Parathyroid adenoma (tissue), 2 donors: ENCODE measurements around the gene ADAMTS6.
"Not testable (repeated sequence)": the region's sequence is repeated elsewhere in the genome, so short reads cannot be mapped to it uniquely, and the experiment has no call there.

ENCODE experiments used
- H2AFZ ChIP-seq: fragments of 300-600 bp; sonication (generic); one replicate; pipeline ENCODE4 v1.7.0; 2017; ENCODE audit warnings: antibody characterized with exemption, mild to moderate bottlenecking
- H3K27ac ChIP-seq: fragments of 300-600 bp; sonication (generic); one replicate; pipeline ENCODE4 v1.7.0; 2017
- H3K27me3 ChIP-seq: fragments of 300-600 bp; sonication (generic); one replicate; pipeline ENCODE4 v1.7.0; 2017; ENCODE audit warnings: low read length; ENCODE audit not compliant: control insufficient read depth, insufficient read depth
- H3K36me3 ChIP-seq: fragments of 300-600 bp; sonication (generic); one replicate; pipeline ENCODE4 v1.7.0; 2017; ENCODE audit warnings: low read length; ENCODE audit not compliant: control insufficient read depth, insufficient read depth
- H3K4me1 ChIP-seq: fragments of 300-600 bp; sonication (generic); one replicate; pipeline ENCODE4 v1.7.0; 2017; ENCODE audit warnings: control low read depth
- H3K4me2 ChIP-seq: fragments of 300-600 bp; sonication (generic); one replicate; pipeline ENCODE4 v1.7.0; 2017; ENCODE audit warnings: low read length
- H3K4me3 ChIP-seq: fragments of 300-600 bp; sonication (generic); one replicate; pipeline ENCODE4 v1.7.0; 2017; ENCODE audit warnings: low read depth, low read length
- H3K79me2 ChIP-seq: fragments of 300-600 bp; sonication (generic); one replicate; pipeline ENCODE4 v1.7.0; 2017; ENCODE audit warnings: control low read depth
- H3K9ac ChIP-seq: fragments of 300-600 bp; sonication (generic); one replicate; pipeline ENCODE4 v1.7.0; 2017; ENCODE audit warnings: mild to moderate bottlenecking
- H3K9me3 ChIP-seq: fragments of 300-600 bp; sonication (generic); one replicate; pipeline ENCODE4 v1.7.0; 2017; ENCODE audit warnings: low read length; ENCODE audit not compliant: control insufficient read depth
- CTCF ChIP-seq: fragments of 300-600 bp; sonication (generic); IDR thresholded peaks from one replicate; pipeline ENCODE4 v1.7.0; 2017; ENCODE audit warnings: antibody characterized with exemption, mild to moderate bottlenecking
- donor health status: primary hyperparathyroidism.

ADAMTS6 gene

GRCh38 chr5:65508978-65509377 is 27.3 kb upstream of the ADAMTS6 start:
- no peak for TF ChIP-seq CTCF
- Histone ChIP-seq H3K4me2 (no peak overlapping the region), H3K4me3 (no peak overlapping the region), H3K27me3 (no peaks in the 10 kb centered on the region), H3K4me1 (no peaks in the 10 kb centered on the region), H3K9ac (no peak overlapping the region), H3K36me3 (no peaks in the 10 kb centered on the region), H3K9me3 (no peaks in the 10 kb centered on the region), H2AFZ (no peak overlapping the region), H3K79me2 (no peaks in the 10 kb centered on the region), H3K27ac (no peak overlapping the region)

GRCh38 chr5:65506961-65507360 is 25.2 kb upstream of the ADAMTS6 start:
- Histone ChIP-seq H3K27ac (no peak overlapping the region), H3K27me3 (no peaks in the 10 kb centered on the region), H3K4me2 (no peak overlapping the region), H3K79me2 (no peaks in the 10 kb centered on the region), H3K4me1 (no peaks in the 10 kb centered on the region), H3K9ac (no peak overlapping the region), H3K9me3 (no peaks in the 10 kb centered on the region), H3K36me3 (no peaks in the 10 kb centered on the region), H2AFZ (no peak overlapping the region), H3K4me3 (no peak overlapping the region)
- TF ChIP-seq CTCF = no peak

GRCh38 chr5:65489119-65489518 is 7.4 kb upstream of the ADAMTS6 start:
- Histone ChIP-seq H3K79me2 (no peaks in the 10 kb centered on the region), H3K4me1 (no peaks in the 10 kb centered on the region), H3K36me3 (no peaks in the 10 kb centered on the region), H2AFZ (no peak overlapping the region), H3K9ac (no peak overlapping the region), H3K27me3 (no peaks in the 10 kb centered on the region), H3K4me2 (no peak overlapping the region), H3K27ac (no peak overlapping the region), H3K4me3 (no peak overlapping the region), H3K9me3 (no peaks in the 10 kb centered on the region)
- no peak for TF ChIP-seq CTCF

GRCh38 chr5:65488038-65488687 is 6.4 kb upstream of the ADAMTS6 start:
- H3K79me2 ChIP-seq, H3K4me2 ChIP-seq, H3K4me3 ChIP-seq, H3K27me3 ChIP-seq, H3K4me1 ChIP-seq, H3K9me3 ChIP-seq, H2AFZ ChIP-seq, H3K27ac ChIP-seq, H3K9ac ChIP-seq, H3K36me3 ChIP-seq: not testable (repeated sequence)

- H3K27me3 ChIP-seq, H3K4me1 ChIP-seq, H3K36me3 ChIP-seq, H3K27ac ChIP-seq, H2AFZ ChIP-seq, H3K9ac ChIP-seq, H3K4me3 ChIP-seq, H3K4me2 ChIP-seq, H3K9me3 ChIP-seq, H3K79me2 ChIP-seq: not testable (repeated sequence)
These were observed 5.1 kb upstream of the ADAMTS6 start for GRCh38 chr5:65486803-65487202.

GRCh38 chr5:65485405-65485804 is 3.7 kb upstream of the ADAMTS6 start:
- Histone ChIP-seq H3K79me2 (no peaks in the 10 kb centered on the region), H3K4me3 (no peak overlapping the region), H3K4me1 (peaks cover 4% of the 10 kb centered on the region), H3K36me3 (no peaks in the 10 kb centered on the region), H3K27me3 (no peaks in the 10 kb centered on the region), H3K27ac (no peak overlapping the region), H3K4me2 (no peak overlapping the region), H2AFZ (no peak overlapping the region), H3K9ac (no peak overlapping the region), H3K9me3 (no peaks in the 10 kb centered on the region)
- TF ChIP-seq CTCF = no peak
